NCI-H1048 (cell line): ENCODE results near the gene STXBP6.
"Not testable (repeated sequence)": the region's sequence is repeated elsewhere in the genome, so short reads cannot be mapped to it uniquely, and the experiment has no call there.

Experiments used
- DNase-seq: peaks from one replicate; lab custom pipeline; 2025; lab: John Stamatoyannopoulos, UW

The STXBP6 gene

DNA sequence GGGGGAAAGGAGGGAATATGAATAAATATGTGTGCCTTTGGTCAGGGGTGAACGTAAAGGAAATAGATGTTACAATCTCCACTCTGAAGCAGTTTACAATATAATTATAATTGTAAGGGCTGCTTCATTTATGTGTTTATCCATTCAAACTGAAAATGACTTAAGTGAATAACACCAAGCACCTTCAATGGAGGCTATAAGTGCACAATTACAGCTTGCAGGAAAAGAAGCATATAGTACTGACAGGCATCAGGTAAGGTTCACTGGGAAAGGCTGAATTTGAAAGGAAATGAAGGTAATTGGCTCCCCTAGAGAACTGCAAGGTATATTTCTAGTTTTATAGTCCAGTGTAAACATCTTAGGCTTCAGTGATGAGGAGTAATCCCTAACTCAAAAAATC lies 192.7 kb downstream of the STXBP6 start:
- DNase-seq = no peak

- no peak for DNase-seq
These were observed 196.5 kb downstream of the STXBP6 start for GRCh38 chr14:24853446-24853845.

DNA sequence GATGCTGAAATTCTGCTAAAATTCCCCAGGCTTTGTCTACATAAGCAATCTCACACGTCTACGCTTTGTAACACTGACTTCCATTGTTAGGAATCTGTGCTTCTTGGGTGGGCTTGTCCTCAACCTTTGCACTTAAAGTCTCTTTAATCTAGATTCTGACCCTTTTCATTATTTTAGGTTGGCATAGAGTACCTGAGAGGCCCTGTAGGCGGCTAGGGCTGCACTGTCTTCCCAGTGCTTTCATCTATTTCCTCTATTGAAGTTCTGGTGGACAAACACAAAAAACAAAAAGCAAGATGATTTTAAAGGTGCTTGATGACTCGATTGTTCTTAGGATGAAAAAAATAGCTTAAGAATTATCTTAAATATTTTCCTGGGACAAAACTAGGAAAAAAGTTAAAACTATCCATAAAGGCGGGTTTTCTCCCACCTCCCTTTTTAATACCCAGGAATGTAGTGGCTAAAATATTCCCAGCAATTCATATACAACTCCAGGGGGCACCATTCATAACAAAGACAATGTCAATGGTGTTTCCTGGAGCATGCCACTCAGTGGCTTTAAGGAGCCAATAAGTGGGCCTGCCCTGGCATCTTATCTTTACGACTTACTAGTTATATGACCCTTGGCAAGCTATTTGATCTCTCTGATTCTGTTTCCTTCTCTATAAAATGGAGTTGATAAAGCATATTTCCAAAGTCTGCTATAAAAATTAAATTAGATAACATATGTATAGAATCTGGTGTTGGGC lies 197.5 kb downstream of the STXBP6 start:
- no peak for DNase-seq

DNA sequence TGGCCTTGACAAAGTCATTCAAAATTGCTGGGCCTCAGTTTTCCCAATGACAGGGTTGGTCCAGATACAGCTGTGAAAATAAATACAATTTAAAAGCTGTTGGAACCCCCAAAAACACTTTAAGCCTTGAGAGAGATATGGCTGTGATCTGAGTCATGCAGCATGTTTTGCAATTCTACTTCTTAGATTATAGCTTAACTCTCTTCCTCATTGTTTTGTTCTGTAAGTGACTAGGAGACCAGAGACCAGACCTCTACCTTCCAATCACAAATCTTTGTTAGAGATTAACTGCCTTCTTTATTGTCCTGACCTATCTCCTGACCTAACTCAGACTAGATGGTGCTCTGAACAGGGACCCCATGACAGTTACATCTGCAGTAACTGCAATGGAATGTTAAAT lies 198.1 kb downstream of the STXBP6 start:
- no peak for DNase-seq

- no peak for DNase-seq
These were observed 198.5 kb downstream of the STXBP6 start for GRCh38 chr14:24851406-24851805.

- no peak for DNase-seq
These were observed 199.9 kb downstream of the STXBP6 start for GRCh38 chr14:24850072-24850471.

GRCh38 chr14:24849471-24849870 lies 200.5 kb downstream of the STXBP6 start:
- DNase-seq = no peak

GRCh38 chr14:24848102-24848790 lies 201.7 kb downstream of the STXBP6 start:
- no peak for DNase-seq

GRCh38 chr14:24847568-24848095 lies 202.3 kb downstream of the STXBP6 start:
- no peak for DNase-seq

- DNase-seq = no peak
These were observed 203.7 kb downstream of the STXBP6 start for GRCh38 chr14:24846261-24846660.

DNA sequence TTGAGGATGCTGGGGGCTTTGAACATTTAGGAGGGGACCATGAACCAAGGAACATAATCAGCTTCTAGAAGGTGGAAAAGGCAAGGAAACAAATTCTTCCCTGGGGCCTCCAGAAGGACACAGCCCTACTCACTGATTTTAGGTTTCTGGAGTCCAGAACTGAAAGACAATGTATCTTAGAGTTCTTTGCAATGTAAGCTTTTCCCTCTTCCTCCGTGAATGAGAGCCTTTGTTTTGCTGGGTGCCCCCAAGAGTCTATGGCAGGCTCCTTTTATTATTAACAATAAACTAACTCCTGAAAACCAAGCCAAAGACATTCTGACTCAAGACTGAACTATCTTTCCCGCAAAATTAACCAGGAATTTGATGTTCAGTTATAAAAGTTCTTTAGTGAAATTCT lies 204.1 kb downstream of the STXBP6 start:
- no peak for DNase-seq

DNA sequence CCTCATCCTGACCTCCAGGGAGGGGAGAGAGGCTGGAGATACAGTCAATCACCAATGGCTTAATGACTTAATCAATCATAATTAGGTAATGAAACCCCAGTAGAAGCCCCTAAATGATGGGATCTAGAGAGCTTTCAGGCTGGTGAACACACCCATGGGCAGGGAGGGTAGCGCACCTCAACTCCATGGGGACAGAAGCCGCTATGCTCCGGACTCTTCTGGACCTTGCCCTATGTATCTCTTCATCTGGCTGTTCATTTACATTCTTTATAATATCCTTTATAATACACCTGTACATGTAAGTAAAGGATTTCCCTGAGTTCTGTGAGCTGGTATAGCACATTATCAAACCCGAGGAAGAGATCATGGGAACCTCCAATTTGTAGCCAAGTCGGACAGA lies 205.9 kb downstream of the STXBP6 start:
- no peak for DNase-seq

DNA sequence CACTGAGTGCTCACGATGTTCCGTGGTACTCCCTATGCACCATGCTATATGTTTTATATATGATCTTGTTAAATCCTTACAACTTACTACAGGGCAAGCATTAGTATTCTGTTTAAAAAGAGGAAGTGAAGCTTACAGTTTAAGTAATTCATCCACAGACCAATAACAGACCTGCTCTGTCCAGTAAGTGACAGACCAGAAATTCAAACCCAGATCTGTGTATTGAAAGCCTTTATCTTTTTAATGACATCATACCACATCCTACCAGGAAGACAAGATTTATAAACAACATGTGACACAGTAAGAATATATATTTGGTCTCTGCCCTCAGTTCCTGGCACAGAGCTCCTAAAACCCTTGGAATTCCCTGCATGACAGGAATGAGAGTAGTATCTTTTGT lies 206.5 kb downstream of the STXBP6 start:
- no peak for DNase-seq

GRCh38 chr14:24840204-24840893 lies 209.6 kb downstream of the STXBP6 start:
- no peak for DNase-seq

DNA sequence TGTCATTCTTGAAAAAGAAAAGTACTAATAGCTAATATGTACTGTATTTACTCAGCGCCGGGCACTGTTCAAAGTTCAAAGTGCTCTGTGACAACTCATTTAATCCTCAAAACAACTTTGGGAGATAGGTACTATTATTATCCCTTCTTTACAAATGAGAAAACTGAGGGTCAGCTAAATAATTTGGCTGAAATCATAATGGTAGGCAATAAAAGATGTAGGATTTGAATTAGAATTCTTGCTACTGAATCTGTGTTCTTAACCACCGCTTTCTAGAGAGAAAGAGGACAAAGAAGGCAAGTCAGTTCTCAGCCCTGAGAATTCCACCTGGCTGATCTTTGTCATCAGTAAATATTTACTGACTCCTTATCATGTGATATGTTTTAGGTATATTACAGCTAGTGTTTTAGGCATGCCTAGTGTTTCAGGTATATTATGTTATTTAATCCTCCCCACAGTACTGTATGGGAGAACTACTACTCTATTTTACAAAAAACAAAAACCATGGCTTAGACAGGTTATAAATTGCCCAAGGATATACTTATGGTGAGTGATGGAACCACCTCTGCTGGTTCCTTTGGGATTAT lies 210.2 kb downstream of the STXBP6 start:
- no peak for DNase-seq

DNA sequence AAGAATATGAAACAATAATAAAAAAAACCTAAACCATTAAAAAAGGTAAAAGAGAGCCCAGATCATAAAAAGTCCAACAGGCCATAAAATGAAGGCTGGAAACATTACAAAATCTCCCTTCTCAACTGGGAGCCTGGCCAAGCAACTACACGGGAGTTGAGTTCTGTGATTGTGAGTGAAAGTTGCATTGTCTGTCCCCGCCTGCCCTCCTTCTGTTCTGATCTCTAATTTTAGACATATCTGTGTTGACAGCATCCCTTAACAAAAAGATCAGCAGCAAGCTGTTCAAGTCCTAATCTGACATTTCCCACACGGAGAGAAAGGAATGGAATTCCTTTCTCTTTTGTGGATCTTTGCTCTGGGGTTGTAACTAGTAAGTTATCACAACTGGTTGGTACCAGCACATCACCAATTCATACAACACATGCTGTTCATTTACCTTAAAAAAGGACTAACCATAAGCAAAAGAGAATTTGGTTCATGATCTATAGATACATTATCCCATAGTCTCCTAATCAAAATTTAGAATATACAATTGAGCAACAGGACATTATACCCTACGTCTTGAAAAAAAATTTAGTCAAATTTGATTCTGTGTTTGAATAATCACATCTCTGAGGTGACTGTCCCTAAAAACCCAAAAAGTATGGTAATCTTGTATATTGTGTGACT lies 210.9 kb downstream of the STXBP6 start:
- DNase-seq = no peak

GRCh38 chr14:24837280-24838046 lies 212.5 kb downstream of the STXBP6 start:
- DNase-seq = no peak

DNA sequence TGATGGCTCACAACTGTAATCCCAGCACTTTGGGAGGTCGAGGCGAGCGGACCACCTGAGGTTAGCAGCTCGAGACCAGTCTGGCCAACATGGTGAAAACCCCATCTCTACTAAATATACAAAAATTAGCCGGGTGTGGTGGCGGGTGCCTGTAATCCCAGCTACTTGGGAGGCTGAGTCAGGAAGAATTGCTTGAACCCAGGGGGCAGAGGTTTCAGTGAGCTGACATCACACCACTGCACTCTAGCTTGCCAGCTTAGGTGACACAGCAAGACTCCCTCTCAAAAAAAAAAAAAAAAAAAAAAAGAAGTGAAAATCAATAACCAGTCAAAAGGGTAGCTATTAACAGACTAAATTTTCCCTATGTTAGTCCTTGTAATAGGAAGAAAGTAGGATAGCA lies 213.6 kb downstream of the STXBP6 start:
- DNase-seq = not testable (repeated sequence)

DNA sequence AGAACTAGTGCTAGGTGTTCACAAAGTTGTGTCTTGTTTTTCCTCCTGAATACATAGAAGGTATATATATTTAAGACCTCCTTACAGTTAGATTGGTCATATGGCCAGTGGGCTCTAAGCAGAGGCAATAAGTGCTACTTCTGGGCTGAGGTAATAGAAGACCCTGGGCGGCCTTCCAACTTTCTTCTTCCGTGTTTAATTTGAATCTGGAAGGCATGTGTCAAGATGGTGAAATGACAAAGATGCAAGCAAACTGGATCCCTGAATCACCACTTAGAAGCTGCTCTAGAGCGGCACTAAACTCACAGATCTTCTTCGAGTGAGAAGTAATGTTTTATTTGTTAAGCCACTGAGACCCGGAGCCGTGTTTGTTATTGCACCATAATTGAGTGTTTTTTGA lies 215.0 kb downstream of the STXBP6 start:
- no peak for DNase-seq

- no peak for DNase-seq
These were observed 216.6 kb downstream of the STXBP6 start for GRCh38 chr14:24833385-24833784.

DNA sequence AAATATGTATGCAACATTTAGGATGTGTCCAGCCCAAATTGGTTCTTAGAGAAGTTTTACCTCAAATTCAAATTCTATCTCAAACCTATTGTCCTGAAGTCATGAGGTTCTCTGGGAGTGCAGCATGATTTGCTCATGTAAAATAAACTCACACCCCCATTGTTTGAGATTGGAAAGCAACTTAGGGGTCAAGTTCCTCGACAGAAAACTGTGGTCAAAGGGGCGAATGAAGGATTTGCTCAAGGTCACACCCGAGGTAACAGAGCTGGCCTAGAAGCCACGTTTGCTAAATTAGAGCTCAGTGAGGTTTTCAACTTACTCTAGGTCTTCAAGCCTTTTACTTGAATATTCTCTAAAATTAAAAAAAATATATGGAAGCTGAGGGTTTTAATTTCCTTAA lies 218.3 kb downstream of the STXBP6 start:
- no peak for DNase-seq
